ENCODE data around the gene SUGT1.
"Not testable (repeated sequence)": the region's sequence is repeated elsewhere in the genome, so short reads cannot be mapped to it uniquely, and the experiment has no call there.

SUGT1 gene

GRCh38 chr13:52713894-52714293 lies 61.3 kb downstream of the SUGT1 start:
- no peaks in the 10 kb centered on the region for H3K79me1 ChIP-seq (ENCODE audit: low read length)
- peaks cover 2% of the 10 kb centered on the region for H3K9me3 ChIP-seq (ENCODE audit: insufficient read depth, low read depth, low read length)
- H2BK5ac ChIP-seq (ENCODE audit: low read depth, low read length, poor library complexity), result no peak overlapping the region
- H3K79me2 ChIP-seq (ENCODE audit: control insufficient read depth, insufficient read depth, low read length, poor library complexity), result no peaks in the 10 kb centered on the region
- no peak overlapping the region for H4K91ac ChIP-seq (ENCODE audit: low read depth, low read length)
- no peaks in the 10 kb centered on the region for H3K27me3 ChIP-seq (ENCODE audit: insufficient read depth, low read length)
- no peak overlapping the region for H2AK5ac ChIP-seq (ENCODE audit: low read length)
- DNase-seq, result peak in 1 of 2 donors; percentile 37
- H3K9ac ChIP-seq (ENCODE audit: low read length), result no peak overlapping the region
- no peak overlapping the region for H3K4me2 ChIP-seq (ENCODE audit: low read length)
- H3K4me3 ChIP-seq (ENCODE audit: low read depth, low read length), result no peak overlapping the region
- no peak overlapping the region for H3K14ac ChIP-seq (ENCODE audit: low read length)
- H2AFZ ChIP-seq (ENCODE audit: insufficient read depth, low read length, poor library complexity), result no peak overlapping the region
- H2BK12ac ChIP-seq (ENCODE audit: low read length), result no peak overlapping the region
- H4K8ac ChIP-seq (ENCODE audit: low read depth, low read length), result no peak overlapping the region
- WGBS (ENCODE audit: extremely low coverage, insufficient coverage, insufficient read length), result no CpG with 5 or more reads among the region's 3 CpGs
- H3K4ac ChIP-seq (ENCODE audit: low read depth, low read length), result no peak overlapping the region
- H3K18ac ChIP-seq (ENCODE audit: low read length), result no peak overlapping the region
- no peaks in the 10 kb centered on the region for H3K4me1 ChIP-seq (ENCODE audit: control insufficient read depth in 1 of 2, insufficient read depth in 2 of 2, low read length in 2 of 2)
- H3K27ac ChIP-seq (ENCODE audit: low read depth, low read length), result no peak overlapping the region
- no peak overlapping the region for H4K12ac ChIP-seq (ENCODE audit: low read depth, low read length)
- H3K23ac ChIP-seq (ENCODE audit: low read length), result no peak overlapping the region
- H3K36me3 ChIP-seq (ENCODE audit: control insufficient read depth in 1 of 2, insufficient read depth in 2 of 2, low read length in 2 of 2), result no peaks in the 10 kb centered on the region
- H2BK120ac ChIP-seq (ENCODE audit: insufficient read depth, low read length, poor library complexity), result no peak overlapping the region

- not testable (repeated sequence) for H3K4me3 ChIP-seq (ENCODE audit: low read depth, low read length); H3K36me3 ChIP-seq (ENCODE audit: control insufficient read depth in 1 of 2, insufficient read depth in 2 of 2, low read length in 2 of 2); H2BK120ac ChIP-seq (ENCODE audit: insufficient read depth, low read length, poor library complexity); H2BK12ac ChIP-seq (ENCODE audit: low read length); H3K4me1 ChIP-seq (ENCODE audit: control insufficient read depth in 1 of 2, insufficient read depth in 2 of 2, low read length in 2 of 2); H3K9ac ChIP-seq (ENCODE audit: low read length); H4K12ac ChIP-seq (ENCODE audit: low read depth, low read length); H3K27ac ChIP-seq (ENCODE audit: low read depth, low read length); H2AFZ ChIP-seq (ENCODE audit: insufficient read depth, low read length, poor library complexity); H2AK5ac ChIP-seq (ENCODE audit: low read length); H3K18ac ChIP-seq (ENCODE audit: low read length); H3K4me2 ChIP-seq (ENCODE audit: low read length); DNase-seq; H3K14ac ChIP-seq (ENCODE audit: low read length); H3K4ac ChIP-seq (ENCODE audit: low read depth, low read length); H4K8ac ChIP-seq (ENCODE audit: low read depth, low read length); H3K23ac ChIP-seq (ENCODE audit: low read length); H3K27me3 ChIP-seq (ENCODE audit: insufficient read depth, low read length); H3K79me1 ChIP-seq (ENCODE audit: low read length); H3K79me2 ChIP-seq (ENCODE audit: control insufficient read depth, insufficient read depth, low read length, poor library complexity); H3K9me3 ChIP-seq (ENCODE audit: insufficient read depth, low read depth, low read length); H2BK5ac ChIP-seq (ENCODE audit: low read depth, low read length, poor library complexity)
- no CpG with 5 or more reads among the region's 7 CpGs for WGBS (ENCODE audit: extremely low coverage, insufficient coverage, insufficient read length)
- H4K91ac ChIP-seq (ENCODE audit: low read depth, low read length), result peak overlapping the region; percentile 37
Observed at GRCh38 chr13:52720904-52721303, 68.3 kb downstream of the SUGT1 start.

GRCh38 chr13:52721356-52721755 lies 68.7 kb downstream of the SUGT1 start:
- WGBS (ENCODE audit: extremely low coverage, insufficient coverage, insufficient read length), result no CpG with 5 or more reads among the region's 2 CpGs
- not testable (repeated sequence) for H3K18ac ChIP-seq (ENCODE audit: low read length); H3K4me2 ChIP-seq (ENCODE audit: low read length); H2AFZ ChIP-seq (ENCODE audit: insufficient read depth, low read length, poor library complexity); H4K8ac ChIP-seq (ENCODE audit: low read depth, low read length); H3K79me2 ChIP-seq (ENCODE audit: control insufficient read depth, insufficient read depth, low read length, poor library complexity); H3K27me3 ChIP-seq (ENCODE audit: insufficient read depth, low read length); DNase-seq; H4K12ac ChIP-seq (ENCODE audit: low read depth, low read length); H3K9me3 ChIP-seq (ENCODE audit: insufficient read depth, low read depth, low read length); H3K27ac ChIP-seq (ENCODE audit: low read depth, low read length); H3K23ac ChIP-seq (ENCODE audit: low read length); H3K4ac ChIP-seq (ENCODE audit: low read depth, low read length); H3K4me3 ChIP-seq (ENCODE audit: low read depth, low read length); H3K4me1 ChIP-seq (ENCODE audit: control insufficient read depth in 1 of 2, insufficient read depth in 2 of 2, low read length in 2 of 2); H3K79me1 ChIP-seq (ENCODE audit: low read length); H3K9ac ChIP-seq (ENCODE audit: low read length); H3K36me3 ChIP-seq (ENCODE audit: control insufficient read depth in 1 of 2, insufficient read depth in 2 of 2, low read length in 2 of 2)
- H4K91ac ChIP-seq (ENCODE audit: low read depth, low read length), result peak overlapping the region; percentile 37
- H3K14ac ChIP-seq (ENCODE audit: low read length), result peak overlapping the region; percentile 29
- peak overlapping the region; percentile 74 for H2AK5ac ChIP-seq (ENCODE audit: low read length)
- peak overlapping the region; percentile 56 for H2BK5ac ChIP-seq (ENCODE audit: low read depth, low read length, poor library complexity)
- peak overlapping the region; percentile 72 for H2BK120ac ChIP-seq (ENCODE audit: insufficient read depth, low read length, poor library complexity)
- H2BK12ac ChIP-seq (ENCODE audit: low read length), result peak overlapping the region; percentile 80

GRCh38 chr13:52723181-52723580 lies 70.5 kb downstream of the SUGT1 start:
- Histone ChIP-seq H2AFZ (ENCODE audit: insufficient read depth, low read length, poor library complexity) (no peak overlapping the region), H3K79me1 (ENCODE audit: low read length) (peaks cover 3% of the 10 kb centered on the region), H3K18ac (ENCODE audit: low read length) (no peak overlapping the region), H3K4ac (ENCODE audit: low read depth, low read length) (no peak overlapping the region), H3K4me2 (ENCODE audit: low read length) (no peak overlapping the region), H3K9me3 (ENCODE audit: insufficient read depth, low read depth, low read length) (no peaks in the 10 kb centered on the region), H4K91ac (ENCODE audit: low read depth, low read length) (no peak overlapping the region), H3K23ac (ENCODE audit: low read length) (no peak overlapping the region), H3K79me2 (ENCODE audit: control insufficient read depth, insufficient read depth, low read length, poor library complexity) (no peaks in the 10 kb centered on the region), H3K4me3 (ENCODE audit: low read depth, low read length) (no peak overlapping the region), H4K12ac (ENCODE audit: low read depth, low read length) (no peak overlapping the region), H3K14ac (ENCODE audit: low read length) (no peak overlapping the region), H2BK5ac (ENCODE audit: low read depth, low read length, poor library complexity) (no peak overlapping the region), H2AK5ac (ENCODE audit: low read length) (no peak overlapping the region), H3K4me1 (ENCODE audit: control insufficient read depth in 1 of 2, insufficient read depth in 2 of 2, low read length in 2 of 2) (peaks cover 3 to 4% of the 10 kb centered on the region in 2 experiments), H2BK12ac (ENCODE audit: low read length) (no peak overlapping the region), H3K36me3 (ENCODE audit: control insufficient read depth in 1 of 2, insufficient read depth in 2 of 2, low read length in 2 of 2) (no peaks in the 10 kb centered on the region), H4K8ac (ENCODE audit: low read depth, low read length) (no peak overlapping the region), H3K27ac (ENCODE audit: low read depth, low read length) (no peak overlapping the region), H2BK120ac (ENCODE audit: insufficient read depth, low read length, poor library complexity) (no peak overlapping the region), H3K9ac (ENCODE audit: low read length) (no peak overlapping the region), H3K27me3 (ENCODE audit: insufficient read depth, low read length) (no peaks in the 10 kb centered on the region)
- DNase-seq, result peak; percentile 2 to 16
- WGBS (ENCODE audit: extremely low coverage, insufficient coverage, insufficient read length), result no CpG with 5 or more reads among the region's 4 CpGs

Data from trophoblast cell (in vitro differentiated cells and primary cell).